Endothelial cell of umbilical vein (primary cell): ENCODE data around the gene AQP12A. TPM values are rescaled to one million over a fixed set of nuclear protein-coding genes. Genes with fewer than 3 reads are reported as not detected.

Experiments
- BruUV-seq: library from RNA; stranded (reverse); fragments of 400-500 nt; replicated peaks from 2 replicates; lab custom pipeline; 2021; lab: Mats Ljungman, UMichigan
- CTCF ChIA-PET: fragments of 300-600, 350-600 bp; sonication (Branson Sonifier 250); formaldehyde crosslinking; loops from one replicate; lab custom pipeline; 2021; ENCODE audit warnings: antibody characterized with exemption, inconsistent platforms; lab: Charles Lee
- POLR2A ChIA-PET: fragments of 300-600, 350-600 bp; sonication (Branson Sonifier 250); formaldehyde crosslinking; loops from one replicate; lab custom pipeline; 2021; ENCODE audit warnings: antibody characterized with exemption, inconsistent platforms; lab: Charles Lee
- DNase-seq: peaks from one replicate; pipeline ENCODE4 v3.0.0-alpha.2; 2011; ENCODE audit warnings: low read depth, low spot score
- FAIRE-seq: peaks from 2 replicates; lab custom pipeline; 2011; peaks lifted over from hg19 to GRCh38; lab: Jason Lieb, UNC
- H2AFZ ChIP-seq: 2 replicates; pipeline ENCODE4 v1.6.0; 2012; ENCODE audit warnings: low read depth, low read length, control low read depth, inconsistent platforms
- H3K27ac ChIP-seq: 2 replicates; pipeline ENCODE4 v1.5.1; 2011; ENCODE audit warnings: low read depth, mild to moderate bottlenecking, control low read depth, low read length, moderate library complexity; ENCODE audit not compliant: insufficient read depth
- H3K27me3 ChIP-seq, 2 experiments: 2 replicates each; pipeline versions ENCODE4 v1.6.0 to v1.6.1; 2011; ENCODE audit warnings: low read length in 2 of 2, mixed read lengths in 1 of 2; ENCODE audit not compliant: control insufficient read depth in 2 of 2, insufficient read depth in 2 of 2
- H3K36me3 ChIP-seq, 2 experiments: 2 replicates in 1 of 2; 3 replicates in 1 of 2; pipeline ENCODE4 v1.5.1; 2011; ENCODE audit warnings: low read length in 2 of 2, mild to moderate bottlenecking in 1 of 2, moderate library complexity in 1 of 2; ENCODE audit not compliant: control insufficient read depth in 2 of 2, insufficient read depth in 2 of 2; ENCODE audit errors: extremely low read depth in 1 of 2
- H3K4me1 ChIP-seq: 3 replicates; pipeline ENCODE4 v1.5.1; 2011; ENCODE audit warnings: mild to moderate bottlenecking, low read length; ENCODE audit not compliant: control insufficient read depth, insufficient read depth; ENCODE audit errors: extremely low read depth
- H3K4me2 ChIP-seq: 2 replicates; pipeline ENCODE4 v1.6.1; 2011; ENCODE audit warnings: low read length, control low read depth, mixed read lengths; ENCODE audit not compliant: insufficient read depth
- H3K4me3 ChIP-seq, 3 experiments: fragments of 200-600 bp in 1 of 3; sonication (generic), shearing (Covaris generic) in 1 of 3; replicated peaks in 1 of 3; 2 replicates each; pipeline ENCODE4 v1.5.1; 2011 to 2016; ENCODE audit warnings: control low read depth in 3 of 3, low read length in 3 of 3, mild to moderate bottlenecking in 2 of 3, inconsistent platforms in 1 of 3, low read depth in 1 of 3, moderate library complexity in 1 of 3; ENCODE audit not compliant: insufficient read depth in 1 of 3
- H3K79me2 ChIP-seq: 2 replicates; pipeline ENCODE4 v1.6.0; 2012; ENCODE audit warnings: low read length, inconsistent platforms; ENCODE audit not compliant: control insufficient read depth, insufficient read depth
- H3K9ac ChIP-seq: replicated peaks from 2 replicates; pipeline ENCODE3; 2011; ENCODE audit warnings: low read length, control low read depth; ENCODE audit not compliant: insufficient read depth; ENCODE audit errors: extremely low read depth
- H3K9me1 ChIP-seq: replicated peaks from 3 replicates; pipeline ENCODE4 v1.6.0; 2011; ENCODE audit warnings: mild to moderate bottlenecking, low read length; ENCODE audit not compliant: control insufficient read depth, insufficient read depth; ENCODE audit errors: extremely low read depth
- H3K9me3 ChIP-seq: replicated peaks from 2 replicates; pipeline ENCODE4 v1.5.1; 2012; ENCODE audit warnings: low read length, inconsistent platforms; ENCODE audit not compliant: control insufficient read depth, insufficient read depth
- H4K20me1 ChIP-seq: replicated peaks from 2 replicates; pipeline ENCODE3; 2011; ENCODE audit warnings: mild to moderate bottlenecking, low read length; ENCODE audit not compliant: control insufficient read depth, insufficient read depth; ENCODE audit errors: extremely low read depth
- CTCF ChIP-seq, 2 donors: IDR thresholded peaks; 1 replicate in 1 of 2; 2 replicates in 1 of 2; pipeline ENCODE4 v1.5.1; 2011; ENCODE audit warnings: low read length in 2 of 2, mild to moderate bottlenecking in 2 of 2, moderate library complexity in 2 of 2, control low read depth in 1 of 2, inconsistent platforms in 1 of 2, low read depth in 1 of 2; ENCODE audit not compliant: insufficient read depth in 1 of 2; ENCODE audit errors: extremely low read depth in 1 of 2
- EZH2 ChIP-seq: IDR thresholded peaks from 2 replicates; pipeline ENCODE4 v1.6.1; 2012; ENCODE audit warnings: borderline replicate concordance, low read depth, mild to moderate bottlenecking, moderate library complexity, low read length, inconsistent platforms; ENCODE audit not compliant: severe bottlenecking
- FOS ChIP-seq: IDR thresholded peaks from 2 replicates; pipeline ENCODE4 v1.6.1; 2011; ENCODE audit warnings: mild to moderate bottlenecking, low read length, moderate library complexity, borderline replicate concordance; ENCODE audit not compliant: insufficient read depth
- GATA2 ChIP-seq: IDR thresholded peaks from 2 replicates; pipeline ENCODE4 v1.7.0; 2011; ENCODE audit warnings: low read depth, mild to moderate bottlenecking, moderate library complexity, mixed read lengths, low read length; ENCODE audit not compliant: insufficient read length, insufficient read depth
- JUN ChIP-seq: IDR thresholded peaks from 2 replicates; pipeline ENCODE4 v1.6.1; 2011; ENCODE audit warnings: borderline replicate concordance, low read depth; ENCODE audit not compliant: insufficient read length, insufficient read depth
- MAX ChIP-seq: IDR thresholded peaks from 2 replicates; pipeline ENCODE4 v1.6.1; 2011; ENCODE audit not compliant: insufficient read depth, insufficient read length
- MYC ChIP-seq: IDR thresholded peaks from one replicate; pipeline ENCODE4 v1.6.1; 2011; ENCODE audit warnings: mild to moderate bottlenecking, low read depth, low read length
- POLR2A ChIP-seq: IDR thresholded peaks from 2 replicates; pipeline ENCODE4 v1.6.1; 2012; ENCODE audit warnings: low read depth, mild to moderate bottlenecking, control low read depth, low read length
- POLR2AphosphoS5 ChIP-seq: IDR thresholded peaks from 2 replicates; pipeline ENCODE4 v1.6.1; 2012; ENCODE audit warnings: low read depth, mild to moderate bottlenecking, control low read depth, low read length, moderate library complexity; ENCODE audit not compliant: insufficient read depth
- dilution Hi-C: fragments of 300-500 bp; cut with MboI; formaldehyde crosslinking; loops from one replicate; pipeline ENCODE4 v1.15.0; 2019; ENCODE audit warnings: low sequenced_read_pairs; ENCODE audit not compliant: extremely low pct_ligation_motif_present
- intact Hi-C: fragments of 100-400 bp; cut with micrococcal nuclease; formaldehyde crosslinking; loops from one replicate; pipeline ENCODE4 v1.10.0; 2022
- polyA plus RNA-seq, 4 experiments: library from polyadenylated mRNA; depleted of rRNA in 3 of 4; stranded (reverse) in 3 of 4; unstranded in 1 of 4; fragments of >200 nt; gene quantifications; 2 replicates each; pipeline versions ENCODE4 v1.2.1 to v1.2.3, GENCODE V29; 2011 to 2012; ENCODE audit warnings: missing spikeins in 1 of 4
- total RNA-seq: library from RNA; stranded (reverse); gene quantifications from 2 replicates; pipeline ENCODE4 v1.2.3, GENCODE V29; 2021

Gene AQP12A
- total and polyA plus RNA-seq, 2 donors (not counting 3 experiments of a cell fraction or from before 2014, with no cell fraction given), result not detected

- ChIA-PET CTCF (no interaction called here), POLR2A (no interaction called here)
- H3K36me3 ChIP-seq, result no peaks in the 10 kb centered on the region
- no peak overlapping the region for H3K4me2 ChIP-seq
- intact Hi-C loops (no loop called here), dilution Hi-C loops (no loop called here)
- H2AFZ ChIP-seq, result no peak overlapping the region
- H3K27ac ChIP-seq, result no peak overlapping the region
- FAIRE-seq (no peak), DNase-seq (no peak)
- no peak for TF ChIP-seq MYC
- TF ChIP-seq EZH2, result no peak
- TF ChIP-seq FOS, result no peak
- no peak for TF ChIP-seq MAX
- TF ChIP-seq POLR2AphosphoS5, result no peak
- no peak for TF ChIP-seq CTCF (IDR thresholded peaks at IDR 0.05; ENCODE audit: extremely low read depth in 1 of 2, insufficient read depth in 1 of 2, low read depth in 1 of 2, low read length in 2 of 2)
- TF ChIP-seq GATA2, result no peak
- no peak for TF ChIP-seq POLR2A
- TF ChIP-seq JUN, result no peak
- no peaks in the 10 kb centered on the region for H3K9me3 ChIP-seq
- H3K79me2 ChIP-seq, result no peaks in the 10 kb centered on the region
- no peaks in the 10 kb centered on the region for H3K27me3 ChIP-seq
- no peaks in the 10 kb centered on the region for H4K20me1 ChIP-seq
- no peak overlapping the region for H3K4me3 ChIP-seq
- H3K4me1 ChIP-seq, result no peaks in the 10 kb centered on the region
- no peak overlapping the region for H3K9ac ChIP-seq
- H3K9me1 ChIP-seq, result no peaks in the 10 kb centered on the region
- BruUV-seq, result no TSS peak
These were observed 42.3 kb downstream of the AQP12A start for GRCh38 chr2:240733803-240734495.
